Measurements from ENCODE around the gene CSRP1.
A peak's percentile ranks its signal among the peaks of the same experiment; 100 is the strongest.

DNA sequence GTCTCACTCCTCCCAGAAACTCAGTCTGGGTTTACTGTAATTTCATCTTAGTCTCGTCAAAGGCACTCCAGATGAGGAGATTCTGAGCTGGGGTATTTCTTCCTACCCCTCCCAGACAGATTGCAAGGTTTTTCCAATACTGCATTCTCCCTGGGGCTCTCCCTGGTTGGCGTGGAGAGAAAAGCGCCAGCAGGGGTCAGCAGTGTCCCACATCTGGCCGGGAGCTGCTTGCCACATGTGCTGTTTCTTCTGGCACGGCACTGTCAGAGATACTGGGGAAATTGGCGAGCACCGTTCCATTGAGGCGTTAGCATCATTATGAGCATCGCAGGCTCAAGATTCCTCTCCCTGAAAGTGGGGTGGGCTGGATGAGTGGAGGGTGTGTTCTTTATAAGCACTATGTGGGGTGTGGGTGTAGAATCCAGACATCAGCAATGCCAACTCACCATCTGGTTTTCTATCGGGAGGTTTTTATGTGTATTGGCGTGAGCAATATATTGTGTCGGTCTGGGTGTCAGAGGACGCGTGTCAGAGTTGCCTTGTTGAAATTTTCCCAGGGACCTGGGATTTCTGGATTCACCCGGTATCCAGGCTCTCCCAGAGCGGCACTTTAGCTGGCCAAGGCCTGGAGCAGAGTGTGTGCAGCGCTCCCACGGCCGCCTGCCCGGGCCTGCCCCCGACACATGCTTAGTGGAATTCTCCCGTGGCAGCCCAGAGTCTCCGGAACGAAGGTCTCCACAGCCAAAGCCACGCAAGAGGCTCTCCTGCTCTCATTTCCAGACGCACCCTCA lies 24.0 kb upstream of the CSRP1 start:
- TF ChIP-seq RAD21 (conservative IDR thresholded peaks at IDR 0.05) (peak; percentile 97), POLR2AphosphoS5 (IDR thresholded peaks at IDR 0.05) (no peak), SMC3 (conservative IDR thresholded peaks at IDR 0.05; ENCODE audit: poor library complexity) (peak; percentile 95), EZH2 (IDR thresholded peaks at IDR 0.05; ENCODE audit: borderline replicate concordance, insufficient read depth, low read length, poor library complexity, severe bottlenecking) (no peak), EP300 (conservative IDR thresholded peaks at IDR 0.05; ENCODE audit: poor library complexity, severe bottlenecking) (peak; percentile 20), MXI1 (conservative IDR thresholded peaks at IDR 0.05; ENCODE audit: poor library complexity, severe bottlenecking) (peak; percentile 81), TAF1 (IDR thresholded peaks at IDR 0.05; ENCODE audit: low read depth) (no peak)
- TF ChIP-seq, protein P1, sequence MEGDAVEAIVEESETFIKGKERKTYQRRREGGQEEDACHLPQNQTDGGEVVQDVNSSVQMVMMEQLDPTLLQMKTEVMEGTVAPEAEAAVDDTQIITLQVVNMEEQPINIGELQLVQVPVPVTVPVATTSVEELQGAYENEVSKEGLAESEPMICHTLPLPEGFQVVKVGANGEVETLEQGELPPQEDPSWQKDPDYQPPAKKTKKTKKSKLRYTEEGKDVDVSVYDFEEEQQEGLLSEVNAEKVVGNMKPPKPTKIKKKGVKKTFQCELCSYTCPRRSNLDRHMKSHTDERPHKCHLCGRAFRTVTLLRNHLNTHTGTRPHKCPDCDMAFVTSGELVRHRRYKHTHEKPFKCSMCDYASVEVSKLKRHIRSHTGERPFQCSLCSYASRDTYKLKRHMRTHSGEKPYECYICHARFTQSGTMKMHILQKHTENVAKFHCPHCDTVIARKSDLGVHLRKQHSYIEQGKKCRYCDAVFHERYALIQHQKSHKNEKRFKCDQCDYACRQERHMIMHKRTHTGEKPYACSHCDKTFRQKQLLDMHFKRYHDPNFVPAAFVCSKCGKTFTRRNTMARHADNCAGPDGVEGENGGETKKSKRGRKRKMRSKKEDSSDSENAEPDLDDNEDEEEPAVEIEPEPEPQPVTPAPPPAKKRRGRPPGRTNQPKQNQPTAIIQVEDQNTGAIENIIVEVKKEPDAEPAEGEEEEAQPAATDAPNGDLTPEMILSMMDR (IDR thresholded peaks at IDR 0.05; ENCODE audit: poor library complexity, severe bottlenecking) = peak; percentile 95
- TF ChIP-seq, protein P2, sequence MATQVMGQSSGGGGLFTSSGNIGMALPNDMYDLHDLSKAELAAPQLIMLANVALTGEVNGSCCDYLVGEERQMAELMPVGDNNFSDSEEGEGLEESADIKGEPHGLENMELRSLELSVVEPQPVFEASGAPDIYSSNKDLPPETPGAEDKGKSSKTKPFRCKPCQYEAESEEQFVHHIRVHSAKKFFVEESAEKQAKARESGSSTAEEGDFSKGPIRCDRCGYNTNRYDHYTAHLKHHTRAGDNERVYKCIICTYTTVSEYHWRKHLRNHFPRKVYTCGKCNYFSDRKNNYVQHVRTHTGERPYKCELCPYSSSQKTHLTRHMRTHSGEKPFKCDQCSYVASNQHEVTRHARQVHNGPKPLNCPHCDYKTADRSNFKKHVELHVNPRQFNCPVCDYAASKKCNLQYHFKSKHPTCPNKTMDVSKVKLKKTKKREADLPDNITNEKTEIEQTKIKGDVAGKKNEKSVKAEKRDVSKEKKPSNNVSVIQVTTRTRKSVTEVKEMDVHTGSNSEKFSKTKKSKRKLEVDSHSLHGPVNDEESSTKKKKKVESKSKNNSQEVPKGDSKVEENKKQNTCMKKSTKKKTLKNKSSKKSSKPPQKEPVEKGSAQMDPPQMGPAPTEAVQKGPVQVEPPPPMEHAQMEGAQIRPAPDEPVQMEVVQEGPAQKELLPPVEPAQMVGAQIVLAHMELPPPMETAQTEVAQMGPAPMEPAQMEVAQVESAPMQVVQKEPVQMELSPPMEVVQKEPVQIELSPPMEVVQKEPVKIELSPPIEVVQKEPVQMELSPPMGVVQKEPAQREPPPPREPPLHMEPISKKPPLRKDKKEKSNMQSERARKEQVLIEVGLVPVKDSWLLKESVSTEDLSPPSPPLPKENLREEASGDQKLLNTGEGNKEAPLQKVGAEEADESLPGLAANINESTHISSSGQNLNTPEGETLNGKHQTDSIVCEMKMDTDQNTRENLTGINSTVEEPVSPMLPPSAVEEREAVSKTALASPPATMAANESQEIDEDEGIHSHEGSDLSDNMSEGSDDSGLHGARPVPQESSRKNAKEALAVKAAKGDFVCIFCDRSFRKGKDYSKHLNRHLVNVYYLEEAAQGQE (IDR thresholded peaks at IDR 0.05; ENCODE audit: borderline replicate concordance) = no peak
